Measurements from ENCODE around the gene RAB3GAP2.
"Not testable (repeated sequence)": the region's sequence is repeated elsewhere in the genome, so short reads cannot be mapped to it uniquely, and the experiment has no call there.

The RAB3GAP2 gene

DNA sequence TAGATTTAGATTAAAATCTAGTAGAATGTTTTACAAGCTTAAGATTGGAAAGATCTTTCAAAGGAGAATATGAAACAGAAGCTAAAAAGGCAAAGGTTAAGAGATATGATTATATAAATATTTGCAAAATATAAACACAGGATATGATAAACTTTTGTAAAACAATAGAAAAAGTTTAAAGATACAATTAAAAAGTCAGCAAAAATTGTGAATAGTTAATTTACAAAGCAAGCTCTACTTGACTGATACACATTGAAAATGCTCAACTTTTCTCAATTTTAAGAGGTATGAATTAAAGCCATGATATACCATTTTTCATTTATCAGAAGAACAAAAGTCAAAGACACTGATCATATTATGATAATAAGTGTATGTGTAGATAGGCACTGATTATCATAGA is 21.0 kb downstream of the RAB3GAP2 start:
- DNase-seq (ENCODE audit: low read depth), result no peak
- TF ChIP-seq CTCF (IDR thresholded peaks at IDR 0.05; ENCODE audit: insufficient read depth, low read depth, low read length, missing control alignments), result no peak
- H3K4me3 ChIP-seq (ENCODE audit: low read depth, low read length), result no peak overlapping the region

- no peak for DNase-seq (ENCODE audit: low read depth)
- no peak overlapping the region for H3K4me3 ChIP-seq (ENCODE audit: low read depth, low read length)
- TF ChIP-seq CTCF (IDR thresholded peaks at IDR 0.05; ENCODE audit: insufficient read depth, low read depth, low read length, missing control alignments), result no peak
Observed at GRCh38 chr1:220250681-220251080, 21.6 kb downstream of the RAB3GAP2 start.

GRCh38 chr1:220249522-220249921 is 22.7 kb downstream of the RAB3GAP2 start:
- H3K4me3 ChIP-seq (ENCODE audit: low read depth, low read length), result no peak overlapping the region
- DNase-seq (ENCODE audit: low read depth), result no peak
- no peak for TF ChIP-seq CTCF (IDR thresholded peaks at IDR 0.05; ENCODE audit: insufficient read depth, low read depth, low read length, missing control alignments)

GRCh38 chr1:220248715-220249265 is 23.5 kb downstream of the RAB3GAP2 start:
- not testable (repeated sequence) for DNase-seq (ENCODE audit: low read depth); H3K4me3 ChIP-seq (ENCODE audit: low read depth, low read length)

GRCh38 chr1:220245900-220246299 is 26.4 kb downstream of the RAB3GAP2 start:
- H3K4me3 ChIP-seq (ENCODE audit: low read depth, low read length); DNase-seq (ENCODE audit: low read depth): not testable (repeated sequence)

- TF ChIP-seq CTCF (IDR thresholded peaks at IDR 0.05; ENCODE audit: insufficient read depth, low read depth, low read length, missing control alignments), result no peak
- DNase-seq (ENCODE audit: low read depth), result no peak
- no peak overlapping the region for H3K4me3 ChIP-seq (ENCODE audit: low read depth, low read length)
Observed at GRCh38 chr1:220243947-220244346, 28.3 kb downstream of the RAB3GAP2 start.

GRCh38 chr1:220241072-220241663 is 31.1 kb downstream of the RAB3GAP2 start:
- no peak for TF ChIP-seq CTCF (IDR thresholded peaks at IDR 0.05; ENCODE audit: insufficient read depth, low read depth, low read length, missing control alignments)
- DNase-seq (ENCODE audit: low read depth), result no peak
- H3K4me3 ChIP-seq (ENCODE audit: low read depth, low read length), result no peak overlapping the region

GRCh38 chr1:220239966-220240365 is 32.3 kb downstream of the RAB3GAP2 start:
- H3K4me3 ChIP-seq (ENCODE audit: low read depth, low read length), result no peak overlapping the region
- no peak for DNase-seq (ENCODE audit: low read depth)
- no peak for TF ChIP-seq CTCF (IDR thresholded peaks at IDR 0.05; ENCODE audit: insufficient read depth, low read depth, low read length, missing control alignments)

All from GM12865 (cell line).